H1 (cell line): ENCODE data around the gene PCTP. TPM values are rescaled to one million over a fixed set of nuclear protein-coding genes. Genes with fewer than 3 reads are reported as not detected.

ENCODE experiments used
- BCL11A ChIP-seq, 2 experiments: IDR thresholded peaks; one replicate each; pipeline ENCODE4 v1.6.1; 2011; ENCODE audit warnings: low read depth in 2 of 2, low read length in 2 of 2, mild to moderate bottlenecking in 2 of 2
- ZNF274 ChIP-seq: IDR thresholded peaks from 2 replicates; pipeline ENCODE4 v1.7.0; 2012; ENCODE audit warnings: low read length, borderline replicate concordance; ENCODE audit errors: extremely low read depth
- polyA plus RNA-seq, 7 experiments: library from polyadenylated mRNA; depleted of rRNA in 3 of 7; stranded (reverse) in 5 of 7; unstranded in 2 of 7; fragments of >200 nt in 5 of 7; fragments of 200-250 nt in 2 of 7; gene quantifications; 1 replicate in 5 of 7; 2 replicates in 1 of 7; 4 replicates in 1 of 7; pipeline versions ENCODE4 v1.2.1 to v1.2.3, GENCODE V29; 2011 to 2013; ENCODE audit warnings: missing spikeins in 2 of 7, mixed read lengths in 2 of 7
- total RNA-seq: library from RNA; stranded (reverse); fragmentation: NEBNext Ultra II Directional; extraction: Animal tissue kit (Norgen Biotek cat#: 25700); gene quantifications from 2 replicates; pipeline ENCODE4 v1.2.1, GENCODE V29; 2021

The PCTP gene
- total and polyA plus RNA-seq, 2 of the 8 experiments (the other 6 are each of a cell fraction or from before 2014, with no cell fraction given): 14.1 to 14.6 TPM

- no peak for TF ChIP-seq ZNF274
- TF ChIP-seq BCL11A (IDR thresholded peaks at IDR 0.05; ENCODE audit: low read depth in 2 of 2, low read length in 2 of 2): no peak
- TF ChIP-seq, all 59 proteins: peak for 2
These were observed 43.8 kb upstream of the PCTP start (continued) for GRCh38 chr17:55706808-55707773.
